Activated naive CD4-positive, alpha-beta T cell treated with Interleukin-2 at 50 U/mL for 16 hours (primary cell): Measurements from ENCODE around the gene S100A16.
"Not testable (repeated sequence)": the region's sequence is repeated elsewhere in the genome, so short reads cannot be mapped to it uniquely, and the experiment has no call there.

Source experiments
- DNase-seq: peaks from one replicate; pipeline ENCODE4 v3.0.0-alpha.2; 2020

S100A16 gene

DNA sequence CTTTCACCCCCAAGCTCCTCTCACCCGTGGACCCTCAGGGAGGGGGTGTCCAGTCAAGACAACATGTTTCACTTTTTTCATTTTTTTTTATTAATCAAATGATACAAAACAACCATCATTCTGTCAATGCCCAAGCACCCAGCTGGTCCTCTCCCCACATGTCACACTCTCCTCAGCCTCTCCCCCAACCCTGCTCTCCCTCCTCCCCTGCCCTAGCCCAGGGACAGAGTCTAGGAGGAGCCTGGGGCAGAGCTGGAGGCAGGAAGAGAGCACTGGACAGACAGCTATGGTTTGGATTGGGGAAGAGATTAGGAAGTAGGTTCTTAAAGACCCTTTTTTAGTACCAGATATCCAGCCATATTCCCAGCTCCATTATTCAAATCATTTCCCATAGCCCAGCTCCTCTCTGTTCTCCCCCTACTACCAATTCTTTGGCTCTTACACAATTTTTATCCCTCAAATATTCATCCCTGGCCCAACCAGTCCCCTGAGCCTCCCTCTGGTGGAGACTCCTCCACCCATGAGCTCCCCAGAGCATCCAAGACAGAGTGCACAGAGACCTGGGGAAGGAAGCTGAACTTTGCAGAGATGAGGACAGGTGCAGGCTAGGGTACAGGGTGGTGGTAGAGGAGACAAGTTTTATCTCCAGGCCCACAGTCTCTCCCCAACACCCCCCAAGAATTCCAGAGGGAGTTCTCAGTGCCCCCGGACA lies 1.4 kb upstream of the S100A16 start:
- no peak for DNase-seq

DNA sequence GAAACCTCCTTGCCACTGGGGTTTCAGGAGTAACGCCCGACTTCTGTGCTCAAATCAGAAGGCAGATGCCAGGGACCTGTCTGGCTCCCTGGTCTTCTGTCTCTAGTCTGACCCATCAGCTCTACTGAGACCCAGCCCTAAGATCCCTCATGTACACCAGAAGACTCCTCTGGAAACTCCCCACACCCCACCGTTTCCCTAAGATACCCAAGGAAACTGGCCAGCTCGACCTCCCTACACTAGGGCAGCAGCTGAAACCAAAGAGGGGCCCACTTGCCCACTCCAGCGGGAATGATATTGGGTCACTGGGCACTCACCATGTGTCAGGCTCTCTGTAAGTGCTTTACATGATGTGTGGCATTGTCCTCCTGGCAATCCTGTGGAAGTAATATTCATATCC lies 469 bp upstream of the S100A16 start:
- DNase-seq: no peak

DNA sequence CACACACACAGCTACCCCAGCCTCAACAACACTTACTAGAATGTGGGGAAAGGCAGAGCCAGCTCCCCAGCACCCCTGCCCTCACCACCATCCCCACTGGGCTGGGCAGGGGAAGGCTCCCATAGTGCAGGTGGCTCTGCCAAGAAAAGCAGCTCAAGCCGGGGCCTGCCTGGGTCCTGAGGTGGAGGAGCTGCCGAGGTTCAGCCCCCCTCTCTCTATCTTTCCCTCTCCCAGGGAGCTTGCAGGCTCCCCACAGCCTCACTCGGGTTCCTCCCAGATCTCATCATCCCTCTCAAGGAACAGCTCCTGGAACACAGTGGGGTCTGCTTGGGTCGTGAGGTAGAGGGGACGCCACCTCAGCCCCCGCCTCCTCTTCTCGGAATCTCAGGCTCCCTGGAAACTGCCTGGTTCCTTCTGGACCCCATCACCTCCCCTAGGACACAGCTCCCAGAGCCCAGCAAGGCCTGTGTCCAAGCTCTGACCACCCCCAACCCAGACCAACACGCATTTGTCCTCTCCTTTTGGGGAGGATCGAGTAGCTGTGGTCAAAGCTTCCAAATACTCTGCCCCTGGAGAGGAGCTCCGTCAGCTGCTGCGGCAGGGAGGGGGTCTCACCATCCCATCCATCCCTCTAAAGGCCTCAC lies 704 bp downstream of the S100A16 start:
- no peak for DNase-seq

DNA sequence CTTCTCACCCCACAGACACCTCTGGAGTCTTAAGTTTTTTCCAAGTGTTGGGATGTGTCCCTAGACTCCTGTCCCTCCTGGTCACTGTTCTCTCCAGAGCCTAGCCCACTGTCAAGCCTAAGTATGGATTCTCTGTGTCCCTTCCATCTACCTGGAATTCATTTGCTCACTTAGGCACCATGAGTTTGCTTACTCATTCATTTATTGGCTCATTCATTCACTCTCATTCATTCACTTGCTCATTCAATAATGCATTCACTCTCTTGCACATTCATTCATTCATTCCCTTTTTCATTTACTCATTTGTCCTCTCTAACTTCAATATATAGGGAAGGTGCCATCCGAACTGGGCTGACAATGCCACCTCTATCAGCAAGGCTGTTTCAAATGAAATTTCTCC lies 1.6 kb downstream of the S100A16 start:
- no peak for DNase-seq

DNA sequence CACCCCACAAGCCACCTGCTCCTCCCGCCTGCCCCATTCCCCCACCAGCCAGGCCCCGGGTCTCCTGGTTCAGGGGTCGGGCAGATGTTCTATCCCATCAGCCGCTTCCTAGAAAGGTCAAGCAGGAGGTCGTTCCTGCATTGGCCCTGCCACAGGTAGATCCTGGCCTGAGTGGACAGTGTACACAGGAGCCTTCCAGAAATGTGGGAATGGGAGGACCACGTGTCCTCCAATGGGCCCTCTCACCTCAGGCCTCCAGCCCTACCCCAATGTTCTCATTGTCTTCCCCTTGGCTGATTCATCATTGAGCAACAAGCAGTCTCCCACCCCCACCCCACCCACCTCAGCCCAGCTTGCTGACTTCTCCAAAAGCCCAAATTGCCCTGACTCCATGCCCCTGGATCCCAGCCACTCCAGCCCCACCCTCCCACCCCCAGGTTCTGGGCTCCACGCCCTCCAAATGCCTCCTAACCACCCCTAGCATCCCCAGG lies 2.1 kb downstream of the S100A16 start:
- no peak for DNase-seq

DNA sequence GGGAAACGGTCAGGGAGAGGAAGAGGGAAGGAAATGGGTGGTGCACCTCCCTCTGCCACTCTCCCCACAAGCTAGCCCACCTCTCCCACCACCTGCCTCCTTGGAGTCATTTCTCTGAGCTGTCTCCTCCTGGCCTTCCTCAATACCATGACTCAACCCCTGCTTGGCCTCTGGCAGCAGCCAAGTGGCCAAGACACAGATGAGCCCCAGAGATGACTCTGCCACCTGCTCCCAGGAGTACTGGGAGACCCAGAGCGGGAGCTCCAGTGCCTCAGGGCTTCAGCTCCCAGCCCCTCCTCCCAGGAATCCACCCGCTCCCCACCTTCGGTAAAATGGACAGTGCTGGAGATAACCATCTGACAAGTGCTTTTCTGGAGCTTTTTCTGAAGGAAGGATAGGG lies 2.6 kb downstream of the S100A16 start:
- DNase-seq: no peak

DNA sequence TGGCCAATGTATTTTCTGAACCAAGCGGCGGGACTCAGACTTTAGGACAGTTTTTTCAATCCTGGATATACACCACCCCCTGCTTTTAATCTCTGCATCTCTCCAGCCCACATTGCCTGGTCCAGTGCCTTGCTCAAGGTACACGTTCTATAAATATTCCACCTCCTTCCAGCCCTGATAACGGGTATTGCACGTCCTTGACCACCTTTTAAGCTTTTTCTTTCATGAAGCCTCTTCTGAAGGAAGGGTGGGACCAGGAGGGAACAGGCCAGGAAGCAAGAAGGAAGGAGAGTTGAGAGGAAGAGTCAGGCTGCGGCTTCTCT lies 3.4 kb downstream of the S100A16 start:
- no peak for DNase-seq

DNA sequence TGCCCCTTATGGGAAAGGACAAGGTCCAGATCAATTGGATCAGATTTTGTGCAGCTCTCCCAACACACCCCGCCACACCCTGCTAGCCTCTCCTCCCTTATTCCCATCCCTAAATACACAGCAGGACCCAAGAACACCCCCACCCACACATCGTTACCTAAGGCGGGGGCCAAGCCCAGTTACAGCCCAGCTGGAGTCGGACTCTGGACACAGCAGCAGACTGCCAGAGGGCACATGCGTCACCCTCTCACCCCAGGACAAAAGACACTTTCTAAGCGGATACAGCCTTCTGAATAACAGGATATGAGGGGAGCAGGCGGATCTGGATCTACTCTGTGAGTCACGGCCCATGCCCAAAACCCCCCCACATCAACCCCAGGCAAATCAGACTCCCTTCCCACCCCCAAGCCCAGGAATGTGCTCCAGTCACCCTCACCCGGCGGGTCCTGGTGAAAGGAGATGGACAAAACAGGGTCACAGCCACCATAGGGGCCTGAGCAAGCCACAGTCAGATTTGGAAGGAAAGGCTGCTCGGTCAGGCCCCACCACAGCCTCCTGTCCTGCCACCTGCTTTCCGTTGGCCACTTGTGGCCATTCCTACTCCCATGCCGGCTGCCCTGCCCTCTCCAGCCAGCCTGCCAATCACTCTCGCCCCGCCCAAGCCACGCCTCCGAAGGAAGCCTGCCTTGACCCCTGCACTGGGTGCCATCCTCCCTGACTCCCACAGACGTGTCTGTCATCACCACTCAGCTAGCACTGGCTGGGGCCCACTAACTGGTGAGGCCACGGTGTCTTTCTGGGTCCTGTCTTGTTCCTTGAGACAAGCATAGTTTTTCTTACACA lies 4.0 kb downstream of the S100A16 start:
- no peak for DNase-seq

DNA sequence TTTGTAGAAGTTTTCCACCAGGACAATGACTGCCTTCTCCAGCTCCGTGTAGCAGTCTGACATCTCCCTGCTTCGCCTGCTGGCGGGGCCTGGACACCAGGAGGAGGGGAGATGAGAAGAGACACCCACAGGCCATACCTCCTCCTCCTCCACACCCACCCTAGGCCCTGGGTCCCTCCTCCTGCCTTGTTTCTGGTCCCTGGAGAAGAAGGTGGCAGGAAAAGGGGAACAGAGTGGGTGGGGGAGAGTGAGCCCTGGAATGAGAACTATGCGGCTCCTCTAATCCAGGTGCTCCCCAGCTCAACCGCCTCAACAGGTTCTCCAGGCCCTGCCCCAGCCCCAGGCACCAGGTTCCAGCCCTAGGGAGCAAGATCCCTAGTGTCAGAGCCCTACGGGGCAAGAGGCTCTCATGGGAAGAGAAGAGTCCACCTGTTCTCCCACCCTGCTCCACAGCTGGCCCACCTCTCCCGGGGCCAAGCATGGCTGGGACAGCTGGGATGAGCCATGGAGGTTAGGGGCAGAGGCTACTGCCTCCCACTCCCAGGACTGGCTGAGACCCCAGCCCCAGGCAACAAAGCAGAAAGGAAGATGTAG lies 4.8 kb downstream of the S100A16 start:
- DNase-seq: no peak

DNA sequence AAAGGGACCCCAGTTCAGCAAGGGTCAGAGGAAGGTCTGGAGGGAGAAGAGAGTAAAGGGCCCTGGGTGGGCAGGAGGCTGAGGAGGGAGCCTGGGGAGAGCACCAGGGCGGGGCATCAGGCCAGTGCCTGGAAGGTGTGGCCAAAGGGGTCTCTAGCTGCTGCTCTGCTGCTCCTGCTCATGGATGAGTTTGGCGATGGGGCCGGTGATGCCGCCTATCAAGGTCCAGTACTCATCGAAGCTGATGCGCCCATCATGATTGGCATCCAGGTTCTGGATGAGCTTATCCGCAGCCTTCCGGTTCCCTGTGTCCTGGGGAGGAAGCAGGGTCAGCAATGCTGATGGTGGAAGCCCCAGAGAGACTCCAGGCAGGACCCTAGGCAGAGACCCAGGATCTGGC lies 5.6 kb downstream of the S100A16 start:
- no peak for DNase-seq

DNA sequence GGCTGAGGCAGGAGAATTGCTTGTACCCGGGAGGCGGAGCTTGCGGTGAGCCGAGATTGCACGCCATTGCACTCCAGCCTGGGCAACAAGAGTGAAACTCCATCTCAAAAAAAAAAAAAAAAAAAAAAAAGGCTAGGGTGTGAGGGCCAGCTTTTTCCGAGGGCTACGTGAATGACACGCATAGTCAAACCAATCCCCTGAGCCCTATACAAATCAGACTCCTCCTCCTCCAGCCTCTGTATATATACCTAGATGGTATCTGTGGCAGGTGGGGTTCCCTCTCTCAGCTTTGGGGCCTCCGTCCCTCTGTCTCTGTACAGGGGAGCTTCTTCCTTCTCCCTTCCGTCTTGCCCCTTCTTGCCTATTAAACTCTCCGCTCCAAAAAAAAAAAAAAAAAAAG lies 6.7 kb downstream of the S100A16 start:
- no peak for DNase-seq

DNA sequence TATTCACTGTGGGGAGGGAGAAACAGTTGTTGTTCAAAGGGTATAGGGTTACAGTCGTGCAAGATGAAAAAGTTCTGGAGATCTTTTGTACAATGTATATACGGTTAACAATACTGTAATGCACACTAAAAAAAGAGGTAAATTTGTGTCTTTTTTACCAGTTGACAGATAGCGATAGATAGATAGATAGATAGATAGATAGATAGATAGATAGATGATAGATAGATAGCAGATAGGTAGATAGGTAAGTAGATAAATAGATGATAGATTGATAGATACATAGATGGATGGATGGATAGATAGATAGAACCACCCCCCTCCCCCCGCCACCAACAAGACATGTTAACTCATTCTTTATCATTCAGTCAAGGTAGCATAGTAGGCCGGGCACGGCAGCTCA lies 10.2 kb downstream of the S100A16 start:
- no peak for DNase-seq

DNA sequence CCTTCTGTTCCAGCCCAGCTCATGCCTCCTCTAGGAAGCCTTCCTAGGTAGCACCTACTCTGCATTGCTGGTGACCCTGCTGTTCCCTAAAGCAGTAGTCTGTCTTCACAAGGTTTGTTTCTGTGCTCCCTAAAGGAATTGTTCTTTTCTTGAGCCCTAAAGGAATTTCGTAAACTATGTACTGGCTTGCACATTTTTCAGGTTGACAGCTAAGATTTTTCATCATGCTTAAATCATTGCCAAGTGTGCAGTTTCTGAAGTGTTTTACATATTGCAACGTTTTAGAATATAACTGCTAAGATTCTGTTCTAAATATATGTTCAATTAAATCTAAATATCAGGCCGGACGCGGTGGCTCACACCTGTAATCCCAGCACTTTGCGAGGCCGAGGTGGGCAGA lies 13.1 kb downstream of the S100A16 start:
- DNase-seq: no peak

DNA sequence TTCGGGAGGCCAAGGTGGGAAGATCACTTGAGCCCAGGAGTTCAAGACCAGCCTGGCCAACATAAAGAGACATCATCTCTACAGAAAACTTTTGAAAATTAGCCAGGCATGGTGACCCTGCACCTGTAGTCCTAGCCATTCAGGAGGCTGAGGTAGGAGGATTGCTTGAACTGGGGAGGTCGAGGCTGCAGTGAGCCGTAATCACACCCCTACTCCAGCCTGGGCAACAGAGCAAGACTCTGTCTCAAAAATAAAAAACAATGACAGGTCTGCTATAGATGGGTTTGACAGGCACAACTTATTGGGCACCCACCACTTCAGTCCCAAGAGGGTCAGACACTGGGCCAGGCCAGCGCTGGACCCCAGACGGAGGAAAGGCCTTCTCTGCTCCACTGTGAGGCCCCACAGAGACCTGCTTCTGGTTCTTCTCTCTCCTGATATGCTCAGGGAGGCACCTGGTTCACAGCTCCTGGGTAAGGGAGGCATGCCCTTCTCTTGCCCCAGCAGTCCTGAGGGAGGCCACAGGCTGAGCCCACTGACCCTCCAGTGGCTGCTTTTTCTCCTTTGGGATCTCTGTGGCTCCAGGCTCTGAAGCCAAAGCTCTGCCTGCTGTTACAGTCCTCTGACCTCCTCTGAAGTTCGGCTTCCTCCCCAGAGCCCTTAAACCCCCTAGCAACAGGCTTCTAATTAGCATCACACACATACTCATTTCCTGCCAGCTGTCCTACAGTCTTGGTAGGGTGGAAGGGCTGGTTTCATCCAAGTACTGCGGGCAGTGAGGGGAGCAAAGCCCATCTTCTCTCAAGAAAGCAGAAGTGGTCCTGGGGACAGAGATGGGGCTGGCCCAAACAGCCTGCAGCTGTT lies 14.4 kb downstream of the S100A16 start:
- DNase-seq: no peak

DNA sequence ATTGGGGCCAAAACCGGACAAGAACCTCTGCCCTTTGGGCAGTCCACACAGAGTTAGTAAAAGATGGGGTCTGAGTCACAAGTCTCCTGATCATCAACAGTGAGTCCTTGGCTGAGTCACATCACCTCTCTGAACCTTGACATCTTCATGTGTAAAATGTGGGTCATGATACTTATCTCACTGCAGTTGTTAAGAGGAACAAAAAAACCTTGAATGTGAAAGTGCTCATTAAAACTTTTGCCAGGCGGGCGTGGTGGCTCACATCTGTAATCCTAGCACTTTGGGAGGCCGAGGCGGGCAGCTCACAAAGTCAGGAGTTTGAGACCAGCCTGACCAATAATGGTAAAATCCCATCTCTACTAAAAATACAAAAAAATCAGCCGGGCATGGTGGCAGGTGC lies 15.7 kb downstream of the S100A16 start:
- DNase-seq: no peak

DNA sequence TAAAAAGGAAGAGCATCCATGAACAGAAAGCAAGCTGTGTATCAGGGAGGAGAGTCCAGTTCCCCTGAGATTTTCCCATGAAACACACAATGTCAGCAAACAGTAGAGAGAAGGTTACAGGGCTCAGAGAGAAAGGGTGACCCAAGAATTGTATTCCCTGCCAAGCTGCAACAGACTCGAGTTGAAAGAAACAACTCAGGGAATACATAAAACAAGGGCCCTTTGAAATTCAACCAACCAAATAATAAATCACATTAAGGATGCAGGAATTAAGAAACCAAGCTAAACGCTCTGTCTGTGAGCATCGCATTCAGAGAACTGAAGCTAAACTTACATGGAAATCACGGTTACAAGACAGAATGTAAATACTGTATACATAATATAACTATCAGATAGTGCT lies 20.2 kb downstream of the S100A16 start:
- DNase-seq: no peak

DNA sequence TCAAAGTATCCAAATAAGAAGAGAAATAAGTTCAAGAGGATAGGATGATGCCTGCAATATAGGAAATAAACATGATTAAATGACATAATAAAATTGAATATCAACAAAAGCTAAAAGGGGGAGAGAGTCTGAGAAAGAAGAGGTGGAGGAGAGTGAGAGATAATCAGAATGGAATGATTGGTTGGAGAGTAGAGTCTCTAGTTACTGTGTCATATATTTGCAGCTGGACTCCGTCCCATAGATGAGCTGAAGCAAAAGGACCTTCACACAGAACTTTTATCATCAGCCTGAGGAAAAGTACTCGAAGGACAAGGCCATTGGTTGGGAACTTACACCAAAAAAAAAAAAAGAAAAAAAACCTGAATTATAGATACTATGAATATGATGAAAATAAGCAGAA lies 24.5 kb downstream of the S100A16 start:
- DNase-seq: no peak

DNA sequence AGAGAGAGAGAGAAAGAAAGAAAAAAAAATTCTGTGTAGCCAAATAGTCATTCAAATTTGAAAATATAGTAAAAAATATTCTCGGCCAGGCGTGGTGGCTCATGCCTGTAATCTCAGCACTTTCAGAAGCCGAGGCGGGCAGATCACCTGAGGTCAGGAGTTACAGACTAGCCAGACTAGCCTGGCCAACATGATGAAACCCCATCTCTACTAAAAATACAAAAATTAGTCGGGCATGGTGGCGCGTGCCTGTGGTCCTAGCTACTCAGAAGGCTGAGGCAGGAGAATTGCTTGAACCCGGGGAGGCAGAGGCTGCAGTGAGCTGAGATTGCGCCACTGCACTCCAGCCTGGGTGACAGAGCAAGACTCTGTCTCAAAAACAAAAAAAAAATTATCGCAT lies 24.9 kb downstream of the S100A16 start:
- DNase-seq: not testable (repeated sequence)

DNA sequence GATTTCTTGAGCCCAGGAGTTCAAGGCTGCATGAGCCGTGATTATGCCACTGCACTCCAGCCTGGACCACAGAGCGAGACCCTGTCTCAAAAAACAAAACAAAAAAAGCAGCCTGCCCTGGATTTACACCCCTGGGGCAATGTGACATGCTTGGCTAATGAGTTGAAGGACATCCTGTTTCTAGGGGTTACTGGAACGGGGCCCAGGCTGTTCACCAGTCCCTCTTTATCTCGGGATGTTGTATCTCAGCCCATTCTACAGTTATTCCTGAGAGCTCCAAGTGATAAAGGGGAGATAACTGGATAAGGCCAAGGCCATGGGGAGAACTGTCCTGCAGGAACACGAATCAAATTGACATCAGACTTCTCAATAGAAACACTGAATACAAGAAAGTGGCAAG lies 25.6 kb downstream of the S100A16 start:
- DNase-seq: no peak

DNA sequence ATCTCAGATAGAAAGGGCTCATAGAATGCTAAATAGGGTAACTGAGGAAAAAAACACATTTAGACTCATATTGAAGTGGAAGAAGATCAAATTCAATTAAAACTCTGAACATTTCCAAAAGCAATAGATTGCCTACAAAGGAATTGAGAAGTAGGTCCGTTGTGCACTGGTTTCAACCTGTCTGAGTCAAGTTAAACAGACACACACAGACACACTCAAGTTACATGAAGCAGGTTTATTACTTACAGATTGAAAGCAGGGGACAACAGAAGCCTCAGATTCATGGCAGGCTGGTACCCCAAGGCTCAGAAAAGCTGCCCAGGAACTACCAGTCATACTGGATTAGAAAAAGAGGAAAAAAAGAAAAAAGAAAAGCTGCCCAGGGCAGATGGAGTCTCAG lies 26.6 kb downstream of the S100A16 start:
- DNase-seq: no peak

DNA sequence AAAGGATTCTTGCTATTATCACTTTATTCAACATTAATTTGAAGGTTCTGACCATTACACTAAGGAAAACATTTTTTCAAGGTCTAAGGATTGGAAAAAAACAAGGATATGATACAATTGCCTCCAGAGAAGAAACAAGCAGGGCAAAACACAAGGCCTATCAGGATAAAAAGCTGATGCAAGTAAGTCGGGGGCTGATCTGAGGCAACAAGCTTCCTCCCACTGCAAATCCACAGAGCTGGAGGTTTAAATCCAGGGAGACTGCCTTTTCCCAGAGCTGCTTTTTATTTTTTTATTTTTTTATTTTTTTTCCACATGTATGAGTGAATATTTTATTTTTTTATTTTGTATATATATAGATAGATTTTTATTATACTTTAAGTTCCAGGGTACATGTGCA lies 27.9 kb downstream of the S100A16 start:
- DNase-seq: no peak

DNA sequence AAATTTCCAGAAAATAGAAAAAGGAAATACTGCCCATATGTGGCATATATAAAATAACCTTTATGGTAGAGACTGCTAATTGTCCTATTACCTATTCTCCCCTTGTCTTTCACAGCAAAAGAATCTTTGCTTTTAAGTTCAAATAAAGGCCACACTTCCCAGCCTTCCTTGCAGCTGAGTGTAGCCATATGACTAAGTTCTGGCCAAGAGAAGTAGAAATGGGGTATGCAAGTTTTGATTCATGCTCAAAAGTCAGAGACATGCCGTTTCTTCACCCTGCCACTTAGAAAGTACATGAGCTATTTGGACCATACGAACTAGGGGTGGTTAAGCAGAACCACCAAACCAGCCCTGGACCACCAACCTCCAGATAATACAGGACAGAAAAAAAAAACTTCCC lies 29.0 kb downstream of the S100A16 start:
- DNase-seq: no peak

DNA sequence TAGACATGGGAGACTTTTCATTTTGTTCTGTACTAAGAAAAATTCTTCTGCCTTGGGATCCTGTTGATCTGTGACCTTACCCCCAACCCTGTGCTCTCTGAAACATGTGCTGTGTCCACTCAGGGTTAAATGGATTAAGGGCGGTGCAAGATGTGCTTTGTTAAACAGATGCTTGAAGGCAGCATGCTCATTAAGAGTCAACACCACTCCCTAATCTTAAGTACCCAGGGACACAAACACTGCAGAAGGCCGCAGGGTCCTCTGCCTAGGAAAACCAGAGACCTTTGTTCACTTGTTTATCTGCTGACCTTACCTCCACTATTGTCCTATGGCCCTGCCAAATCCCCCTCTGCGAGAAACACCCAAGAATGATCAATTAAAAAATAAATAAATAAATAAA lies 29.4 kb downstream of the S100A16 start:
- not testable (repeated sequence) for DNase-seq
